DND-41 (cell line): ENCODE measurements around the gene STARD3.
A peak's percentile ranks its signal among the peaks of the same experiment; 100 is the strongest.

Source experiments
- ATAC-seq: fragments of 200-7000 bp; cut with Tn5 transposase; 3 replicates; pipeline ENCODE4 v1.9.1; 2021; ENCODE audit warnings: low read depth; ENCODE audit not compliant: insufficient read depth
- DNase-seq: peaks from one replicate; pipeline ENCODE4 v3.0.0-alpha.2; 2020
- H2AFZ ChIP-seq: 2 replicates; pipeline ENCODE4 v1.6.0; 2012; ENCODE audit warnings: low read depth, low read length
- H3K27ac ChIP-seq: 2 replicates; pipeline ENCODE4 v1.5.1; 2012; ENCODE audit warnings: low read length, inconsistent platforms
- H3K27me3 ChIP-seq: fragments of 200-600 bp; sonication (generic); 2 replicates; pipeline ENCODE4 v1.6.0; 2012; ENCODE audit warnings: low read length, mild to moderate bottlenecking, inconsistent platforms; ENCODE audit not compliant: insufficient read depth, poor library complexity
- H3K36me3 ChIP-seq: 2 replicates; pipeline ENCODE4 v1.5.1; 2012; ENCODE audit warnings: low read length, inconsistent platforms; ENCODE audit not compliant: insufficient read depth
- H3K4me1 ChIP-seq: 2 replicates; pipeline ENCODE4 v1.5.1; 2012; ENCODE audit warnings: mild to moderate bottlenecking, low read length; ENCODE audit not compliant: insufficient read depth
- H3K4me2 ChIP-seq: 2 replicates; pipeline ENCODE4 v1.6.0; 2012; ENCODE audit warnings: mild to moderate bottlenecking, moderate library complexity, low read length, inconsistent platforms; ENCODE audit not compliant: insufficient read depth
- H3K4me3 ChIP-seq, 2 experiments: fragments of 200-600 bp in 1 of 2; shearing (Covaris generic) in 1 of 2; 2 replicates each; pipeline ENCODE4 v1.5.1; 2012 to 2016; ENCODE audit warnings: inconsistent platforms in 2 of 2, low read length in 2 of 2, mild to moderate bottlenecking in 2 of 2, low read depth in 1 of 2, moderate library complexity in 1 of 2
- H3K79me2 ChIP-seq: 2 replicates; pipeline ENCODE4 v1.6.0; 2012; ENCODE audit warnings: low read length, inconsistent platforms; ENCODE audit not compliant: insufficient read depth
- H3K9ac ChIP-seq: 2 replicates; pipeline ENCODE4 v1.6.0; 2012; ENCODE audit warnings: low read depth, mild to moderate bottlenecking, inconsistent platforms, low read length, moderate library complexity
- H3K9me3 ChIP-seq: 2 replicates; pipeline ENCODE4 v1.5.1; 2012; ENCODE audit warnings: low read length, moderate library complexity, mild to moderate bottlenecking, inconsistent platforms; ENCODE audit not compliant: insufficient read depth, severe bottlenecking
- H4K20me1 ChIP-seq: 2 replicates; pipeline ENCODE4 v1.6.0; 2012; ENCODE audit warnings: low read length; ENCODE audit not compliant: insufficient read depth
- EZH2 ChIP-seq: IDR thresholded peaks from 3 replicates; pipeline ENCODE4 v1.6.1; 2012; ENCODE audit warnings: borderline replicate concordance, low read depth, mild to moderate bottlenecking, moderate library complexity, low read length, inconsistent platforms; ENCODE audit not compliant: severe bottlenecking
- TF ChIP-seq, protein P1 (sequence below): IDR thresholded peaks from 2 replicates; pipeline ENCODE4 v1.5.1; 2012; ENCODE audit warnings: borderline replicate concordance, low read length, moderate library complexity, mild to moderate bottlenecking; ENCODE audit not compliant: poor library complexity, severe bottlenecking; ENCODE audit errors: extremely low read depth

The STARD3 gene

DNA sequence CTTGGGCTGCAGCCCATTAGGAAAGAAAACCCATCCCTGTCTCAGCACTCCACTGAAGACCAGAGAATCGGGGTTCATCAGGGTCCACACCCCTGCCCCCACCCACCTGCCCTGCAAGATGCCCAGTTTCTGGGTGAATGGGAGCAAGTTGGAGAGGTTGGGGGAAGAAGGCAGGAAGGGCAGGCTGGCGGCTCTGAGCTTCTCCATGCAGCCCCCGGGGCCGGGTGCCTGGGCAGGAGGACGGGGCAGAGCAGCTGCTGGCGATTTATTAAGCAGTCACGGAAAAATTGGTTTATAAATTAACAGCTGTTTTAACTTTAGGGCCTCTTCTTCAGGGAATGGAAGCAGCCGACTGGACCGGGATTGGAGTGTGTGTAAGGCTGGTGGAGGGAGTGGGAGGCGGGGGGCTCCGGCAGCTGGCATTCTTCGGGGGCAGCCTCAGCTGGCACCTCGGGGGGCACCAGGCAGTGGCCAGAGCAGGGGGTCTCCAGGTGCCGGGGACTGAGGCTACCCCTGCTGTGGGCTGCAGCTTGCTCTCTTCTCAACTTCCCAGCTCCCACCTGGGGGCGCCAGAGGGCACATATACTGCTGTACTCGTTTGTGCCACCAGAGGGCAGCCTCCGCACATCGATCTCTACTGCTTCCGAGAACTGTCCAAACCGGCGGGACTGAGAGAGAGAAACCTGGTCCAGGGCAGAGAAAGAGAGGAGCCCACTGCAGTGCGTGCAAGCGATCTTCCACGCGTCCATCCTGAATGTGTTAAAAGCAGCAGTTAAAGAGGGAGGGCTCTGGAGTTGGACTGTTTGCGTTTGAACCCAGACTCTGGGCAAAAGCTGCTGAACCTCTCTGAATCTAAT is 15.2 kb upstream of the STARD3 start:
- peak overlapping the region; percentile 3; the same call in 1 of the 2 replicates for H3K9ac ChIP-seq
- peak overlapping the region in 1 of 2 experiments; percentile 23; a peak in 2 of 4 replicates for H3K4me3 ChIP-seq
- peak; percentile 66 for ATAC-seq

DNA sequence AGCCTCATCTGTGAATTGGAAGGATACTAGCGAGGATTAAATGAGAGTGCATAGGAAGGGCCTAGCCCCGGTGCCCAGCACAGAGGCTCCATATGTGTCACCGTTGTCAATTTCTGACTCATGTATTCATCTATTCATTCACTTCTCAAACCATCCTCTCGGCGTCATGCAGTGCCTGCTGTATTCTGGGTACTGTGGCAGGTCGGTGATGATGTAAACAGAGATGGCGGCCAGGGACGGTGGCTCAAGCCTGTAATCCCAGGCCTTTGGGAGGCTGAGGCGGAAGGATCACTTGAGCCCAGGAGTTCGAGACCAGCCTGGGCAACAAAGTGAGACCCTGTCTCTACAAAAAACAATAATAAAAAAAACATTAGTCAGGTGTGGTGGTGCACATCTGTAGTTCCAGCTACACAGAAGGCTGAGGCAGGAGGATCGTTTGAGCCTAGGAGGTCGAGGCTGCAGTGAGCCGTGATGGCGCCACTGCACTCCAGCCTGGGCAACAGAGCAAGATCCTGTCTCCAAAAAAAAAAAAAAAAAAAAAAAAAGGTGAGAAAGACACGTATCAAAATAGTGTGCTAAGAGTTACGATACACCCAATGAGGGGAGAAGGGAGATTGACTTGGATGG is 14.5 kb upstream of the STARD3 start:
- no peaks in the 10 kb centered on the region for H3K36me3 ChIP-seq
- peak overlapping the region; percentile 59 for H2AFZ ChIP-seq
- peak overlapping the region in 1 of 2 experiments; percentile 23; a peak in 1 of 4 replicates for H3K4me3 ChIP-seq
- peaks cover 33% of the 10 kb centered on the region for H3K27me3 ChIP-seq
- H3K9me3 ChIP-seq, result no peaks in the 10 kb centered on the region
- peaks cover 25% of the 10 kb centered on the region for H3K4me1 ChIP-seq
- TF ChIP-seq EZH2, result no peak
- TF ChIP-seq, protein P1, sequence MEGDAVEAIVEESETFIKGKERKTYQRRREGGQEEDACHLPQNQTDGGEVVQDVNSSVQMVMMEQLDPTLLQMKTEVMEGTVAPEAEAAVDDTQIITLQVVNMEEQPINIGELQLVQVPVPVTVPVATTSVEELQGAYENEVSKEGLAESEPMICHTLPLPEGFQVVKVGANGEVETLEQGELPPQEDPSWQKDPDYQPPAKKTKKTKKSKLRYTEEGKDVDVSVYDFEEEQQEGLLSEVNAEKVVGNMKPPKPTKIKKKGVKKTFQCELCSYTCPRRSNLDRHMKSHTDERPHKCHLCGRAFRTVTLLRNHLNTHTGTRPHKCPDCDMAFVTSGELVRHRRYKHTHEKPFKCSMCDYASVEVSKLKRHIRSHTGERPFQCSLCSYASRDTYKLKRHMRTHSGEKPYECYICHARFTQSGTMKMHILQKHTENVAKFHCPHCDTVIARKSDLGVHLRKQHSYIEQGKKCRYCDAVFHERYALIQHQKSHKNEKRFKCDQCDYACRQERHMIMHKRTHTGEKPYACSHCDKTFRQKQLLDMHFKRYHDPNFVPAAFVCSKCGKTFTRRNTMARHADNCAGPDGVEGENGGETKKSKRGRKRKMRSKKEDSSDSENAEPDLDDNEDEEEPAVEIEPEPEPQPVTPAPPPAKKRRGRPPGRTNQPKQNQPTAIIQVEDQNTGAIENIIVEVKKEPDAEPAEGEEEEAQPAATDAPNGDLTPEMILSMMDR, result no peak
- H3K79me2 ChIP-seq, result no peaks in the 10 kb centered on the region
- peak overlapping the region; percentile 3; the same call in 1 of the 2 replicates for H3K9ac ChIP-seq
- H3K4me2 ChIP-seq, result peak overlapping the region; percentile 62
- no peak for DNase-seq
- ATAC-seq, result no peak
- H4K20me1 ChIP-seq, result peaks cover 9% of the 10 kb centered on the region; the same call in 1 of the 2 replicates
- H3K27ac ChIP-seq, result no peak overlapping the region

More for the DNA sequence above, 15.2 kb upstream of the STARD3 start:
- Histone ChIP-seq H3K36me3 (no peaks in the 10 kb centered on the region), H3K27ac (no peak overlapping the region), H3K4me1 (peaks cover 30% of the 10 kb centered on the region), H3K4me2 (peak overlapping the region; percentile 62), H2AFZ (peak overlapping the region; percentile 59), H3K27me3 (peaks cover 39% of the 10 kb centered on the region), H4K20me1 (peaks cover 9% of the 10 kb centered on the region; the same call in 1 of the 2 replicates), H3K79me2 (no peaks in the 10 kb centered on the region), H3K9me3 (no peaks in the 10 kb centered on the region)
- TF ChIP-seq, protein P1, result peak; percentile 100
- no peak for TF ChIP-seq EZH2
- DNase-seq, result peak; percentile 89

DNA sequence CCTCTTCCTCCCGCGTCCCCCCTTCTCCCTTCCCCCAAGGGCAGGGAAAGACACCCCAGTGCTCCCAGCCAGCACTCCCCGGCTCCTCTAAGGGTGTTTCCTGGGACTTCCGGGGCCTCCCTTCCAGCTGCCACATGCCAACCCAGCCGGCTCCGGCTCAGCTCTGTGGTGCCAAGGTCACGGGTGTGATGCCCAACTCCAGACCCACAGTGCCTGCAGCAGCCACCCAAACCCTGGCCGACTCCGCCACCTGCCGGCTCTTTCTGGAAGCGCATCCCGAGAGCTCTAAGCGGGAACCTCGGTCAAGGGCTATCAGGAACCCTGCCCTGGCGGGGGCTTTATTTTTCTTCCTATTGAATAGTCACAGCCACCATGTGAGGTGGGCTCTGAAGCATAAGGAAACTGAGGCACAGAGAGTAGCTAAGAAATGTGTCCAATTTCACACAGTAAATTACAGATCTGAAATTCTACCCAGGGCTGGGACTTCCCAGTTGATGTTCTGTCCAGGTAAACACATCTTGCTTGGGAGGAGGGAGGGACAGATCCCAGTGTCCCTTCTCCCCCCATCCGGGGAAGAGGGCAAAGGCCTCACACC is 13.5 kb upstream of the STARD3 start:
- H3K4me3 ChIP-seq, result no peak overlapping the region
- H3K27me3 ChIP-seq, result peaks cover 28% of the 10 kb centered on the region
- H2AFZ ChIP-seq, result no peak overlapping the region
- H3K27ac ChIP-seq, result no peak overlapping the region
- H3K4me1 ChIP-seq, result peaks cover 19% of the 10 kb centered on the region
- no peaks in the 10 kb centered on the region for H3K79me2 ChIP-seq
- TF ChIP-seq, protein P1, result peak; percentile 96
- no peak for TF ChIP-seq EZH2
- ATAC-seq (peak; percentile 75), DNase-seq (peak; percentile 85)
- H3K36me3 ChIP-seq, result no peaks in the 10 kb centered on the region
- H3K9me3 ChIP-seq, result no peaks in the 10 kb centered on the region
- 0 out of 2 replicates have a peak overlapping the region, but pooled peaks have one; percentile 8 for H3K4me2 ChIP-seq
- H4K20me1 ChIP-seq, result peaks cover 9% of the 10 kb centered on the region
- H3K9ac ChIP-seq, result no peak overlapping the region
